HEK293T (cell line): ENCODE data around the gene CDT1.

Experiments used
- CTCF ChIA-PET: fragments of 350-600 bp; formaldehyde crosslinking; extraction: SDS; loops from one replicate; lab custom pipeline; 2021; ENCODE audit warnings: antibody characterized with exemption, inconsistent platforms; lab: Yijun Ruan, JAX
- POLR2A ChIA-PET: fragments of 350-600 bp; formaldehyde crosslinking; extraction: SDS; loops from one replicate; lab custom pipeline; 2020; ENCODE audit warnings: antibody characterized with exemption, inconsistent platforms; lab: Yijun Ruan, JAX
- DNase-seq: peaks from one replicate; pipeline ENCODE4 v3.0.0; 2012; ENCODE audit warnings: mixed read lengths; ENCODE audit errors: extremely low spot score
- ARNT ChIP-seq: fragments of 450-650 bp; IDR thresholded peaks from 2 replicates; pipeline ENCODE4 v1.6.1; 2017; ENCODE audit warnings: mild to moderate bottlenecking
- BHLHE40 ChIP-seq: fragments of 450-650 bp; IDR thresholded peaks from 2 replicates; pipeline ENCODE4 v1.6.1; 2016; ENCODE audit warnings: mild to moderate bottlenecking, moderate library complexity, borderline replicate concordance
- CTBP1 ChIP-seq: fragments of 450-650 bp; IDR thresholded peaks from 2 replicates; pipeline ENCODE4 v1.6.1; 2016; ENCODE audit warnings: borderline replicate concordance
- ELF4 ChIP-seq: fragments of 450-650 bp; IDR thresholded peaks from 2 replicates; pipeline ENCODE4 v1.6.1; 2017; ENCODE audit warnings: antibody characterized with exemption
- FOXA1 ChIP-seq: fragments of 450-650 bp; IDR thresholded peaks from 2 replicates; pipeline ENCODE4 v1.6.1; 2016; ENCODE audit warnings: mild to moderate bottlenecking
- FOXK2 ChIP-seq: fragments of 450-650 bp; IDR thresholded peaks from 2 replicates; pipeline ENCODE4 v1.6.1; 2016; ENCODE audit warnings: mild to moderate bottlenecking
- FOXM1 ChIP-seq: fragments of 450-650 bp; IDR thresholded peaks from 2 replicates; pipeline ENCODE4 v1.6.1; 2017; ENCODE audit warnings: mild to moderate bottlenecking, borderline replicate concordance
- HDGF ChIP-seq: fragments of 450-650 bp; IDR thresholded peaks from 2 replicates; pipeline ENCODE4 v1.6.1; 2017; ENCODE audit warnings: antibody characterized with exemption, borderline replicate concordance
- L3MBTL2 ChIP-seq: fragments of 450-650 bp; conservative IDR thresholded peaks from 2 replicates; pipeline ENCODE4 v1.6.1; 2016; ENCODE audit warnings: mild to moderate bottlenecking
- LEF1 ChIP-seq: fragments of 450-650 bp; IDR thresholded peaks from 2 replicates; pipeline ENCODE4 v1.6.1; 2017; ENCODE audit warnings: mild to moderate bottlenecking, borderline replicate concordance
- NFRKB ChIP-seq: fragments of 450-650 bp; IDR thresholded peaks from 2 replicates; pipeline ENCODE4 v1.6.1; 2016; ENCODE audit warnings: mild to moderate bottlenecking, moderate library complexity
- SP1 ChIP-seq: fragments of 450-650 bp; IDR thresholded peaks from 2 replicates; pipeline ENCODE4 v1.6.1; 2017
- SUZ12 ChIP-seq: fragments of 450-650 bp; IDR thresholded peaks from 2 replicates; pipeline ENCODE4 v1.6.1; 2016; ENCODE audit warnings: mild to moderate bottlenecking
- TARDBP ChIP-seq: fragments of 450-650 bp; IDR thresholded peaks from 2 replicates; pipeline ENCODE4 v1.6.1; 2016
- ZNF384 ChIP-seq: fragments of 450-650 bp; IDR thresholded peaks from 2 replicates; pipeline ENCODE4 v1.6.1; 2016
- TF ChIP-seq, protein P1 (sequence below): fragments of 450-650 bp; IDR thresholded peaks from 2 replicates; pipeline ENCODE4 v1.6.1; 2016

CDT1 gene

DNA sequence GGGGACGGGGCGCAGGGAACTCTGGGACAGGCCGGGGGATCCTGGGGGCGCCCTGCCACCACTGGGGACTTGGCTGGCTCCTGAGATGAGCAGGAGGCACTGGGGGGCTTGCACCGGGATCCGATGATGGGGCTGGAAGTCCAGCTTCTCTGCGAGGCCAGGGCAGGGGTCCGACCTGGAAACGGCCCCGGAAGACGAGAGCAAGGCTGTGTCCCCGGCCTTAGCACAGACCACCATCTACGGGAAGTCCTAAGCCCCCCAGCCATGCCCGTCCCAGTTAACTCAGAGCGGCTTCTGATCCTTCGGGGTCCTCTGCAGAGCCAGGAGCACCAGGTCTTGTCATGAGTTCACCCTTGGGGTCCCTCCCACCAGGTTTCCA is 573 bp downstream of the CDT1 start:
- ChIA-PET POLR2A (interaction anchor here (1.0 to 2.4 kb wide), 3 partner anchors 8 to 23 kb away, joined by 4 to 13 read pairs (median 5); partner anchors contain the start of gene APRT), CTCF (no interaction called here)
- TF ChIP-seq ZNF384 (no peak), FOXM1 (no peak), HDGF (no peak), ELF4 (no peak), NFRKB (no peak), LEF1 (no peak), TARDBP (no peak), FOXK2 (no peak), BHLHE40 (no peak), L3MBTL2 (no peak)
- TF ChIP-seq, protein P1, sequence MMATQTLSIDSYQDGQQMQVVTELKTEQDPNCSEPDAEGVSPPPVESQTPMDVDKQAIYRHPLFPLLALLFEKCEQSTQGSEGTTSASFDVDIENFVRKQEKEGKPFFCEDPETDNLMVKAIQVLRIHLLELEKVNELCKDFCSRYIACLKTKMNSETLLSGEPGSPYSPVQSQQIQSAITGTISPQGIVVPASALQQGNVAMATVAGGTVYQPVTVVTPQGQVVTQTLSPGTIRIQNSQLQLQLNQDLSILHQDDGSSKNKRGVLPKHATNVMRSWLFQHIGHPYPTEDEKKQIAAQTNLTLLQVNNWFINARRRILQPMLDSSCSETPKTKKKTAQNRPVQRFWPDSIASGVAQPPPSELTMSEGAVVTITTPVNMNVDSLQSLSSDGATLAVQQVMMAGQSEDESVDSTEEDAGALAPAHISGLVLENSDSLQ = no peak
- DNase-seq = no peak

DNA sequence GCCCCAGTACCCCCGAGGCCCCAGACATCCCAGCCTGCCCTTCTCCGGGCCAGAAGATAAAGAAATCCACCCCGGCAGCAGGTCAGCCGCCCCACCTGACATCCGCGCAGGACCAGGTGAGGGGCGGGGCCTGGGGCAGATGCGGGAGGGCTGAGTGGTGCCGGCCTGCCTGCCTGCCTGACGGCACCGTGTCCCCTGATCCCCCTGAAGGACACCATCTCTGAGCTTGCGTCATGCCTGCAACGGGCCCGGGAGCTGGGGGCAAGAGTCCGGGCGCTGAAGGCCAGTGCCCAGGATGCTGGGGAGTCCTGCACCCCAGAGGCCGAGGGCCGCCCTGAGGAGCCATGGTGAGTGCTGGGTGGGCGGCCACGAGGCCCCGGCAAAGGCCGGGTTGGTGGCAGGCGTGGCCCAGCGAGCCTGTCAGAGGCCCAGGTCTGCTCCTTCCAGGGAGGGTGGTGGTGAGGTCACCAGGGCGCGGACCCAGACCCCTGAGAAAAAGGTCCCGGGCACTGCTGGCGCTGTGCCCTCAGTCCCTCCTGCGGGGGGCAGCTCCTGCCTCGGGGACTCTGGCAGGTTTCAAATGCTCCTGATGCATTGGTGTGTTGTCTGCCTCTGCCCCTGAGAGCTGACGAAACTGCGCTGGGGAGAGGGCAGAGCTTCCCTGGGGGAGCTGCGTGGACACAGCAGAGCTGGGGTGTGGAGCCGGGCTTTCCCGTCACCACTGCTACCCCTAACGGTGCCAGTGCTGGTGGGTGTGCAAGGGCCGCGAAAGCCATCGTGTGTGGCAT is 1.2 kb downstream of the CDT1 start:
- ChIA-PET POLR2A (interaction anchor here (1.0 to 2.4 kb wide), 4 partner anchors 8 to 35 kb away, joined by 3 to 13 read pairs (median 4); partner anchors contain the start of gene APRT), CTCF (no interaction called here)
- DNase-seq = no peak
- TF ChIP-seq L3MBTL2 (0 out of 2 replicates have a peak, but pooled peaks have one; percentile 9), TARDBP (no peak), HDGF (peak; percentile 41; the same call in 1 of the 2 replicates), FOXA1 (no peak), ARNT (no peak)

DNA sequence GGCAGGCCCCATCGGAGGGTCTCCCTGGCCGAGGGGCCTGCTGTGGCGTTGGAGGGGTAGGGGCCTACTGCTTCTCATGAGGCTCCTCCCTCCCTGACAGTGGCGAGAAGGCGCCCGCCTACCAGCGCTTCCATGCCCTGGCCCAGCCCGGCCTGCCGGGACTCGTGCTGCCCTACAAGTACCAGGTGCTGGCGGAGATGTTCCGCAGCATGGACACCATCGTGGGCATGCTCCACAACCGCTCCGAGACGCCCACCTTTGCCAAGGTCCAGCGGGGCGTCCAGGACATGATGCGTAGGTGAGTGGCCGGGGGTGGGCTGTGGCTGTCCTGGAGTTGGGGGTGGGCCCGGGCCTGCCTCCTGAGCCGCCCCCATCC is 1.7 kb downstream of the CDT1 start:
- TF ChIP-seq ZNF384 (no peak), HDGF (no peak), ARNT (no peak), CTBP1 (no peak), NFRKB (no peak), FOXA1 (no peak), L3MBTL2 (no peak), SP1 (no peak), ELF4 (no peak), BHLHE40 (no peak), SUZ12 (no peak), FOXK2 (no peak), LEF1 (no peak), TARDBP (no peak), FOXM1 (no peak)
- TF ChIP-seq, protein P1 = no peak
- ChIA-PET POLR2A (interaction anchor here (1.1 to 1.2 kb wide), 2 partner anchors 18 to 36 kb away, joined by 3 to 5 read pairs; no protein-coding TSS in a partner anchor), CTCF (no interaction called here)
- no peak for DNase-seq

DNA sequence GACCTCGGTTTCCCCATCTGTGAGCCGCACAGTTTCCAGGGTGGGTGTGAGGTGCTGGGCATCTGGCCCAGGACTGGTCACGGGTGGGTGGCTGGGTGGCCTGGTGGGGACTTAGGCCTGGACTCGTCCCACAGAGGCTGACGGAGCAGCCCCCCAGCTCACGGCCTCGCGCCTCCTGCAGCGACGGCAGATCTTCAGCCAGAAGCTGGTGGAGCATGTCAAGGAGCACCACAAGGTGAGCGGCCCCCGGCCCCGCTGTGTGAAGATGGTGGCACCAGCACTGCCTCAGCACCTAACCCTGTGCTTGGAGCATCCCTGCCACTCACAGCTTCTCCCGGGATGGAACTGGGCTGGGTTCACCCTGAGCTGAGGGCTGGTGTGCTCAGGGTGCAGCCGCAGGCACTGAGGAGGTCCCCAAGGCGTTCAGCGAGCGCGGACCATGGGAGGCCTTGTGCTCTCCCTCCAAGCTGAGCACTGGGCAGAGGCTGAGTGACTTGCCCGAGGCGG is 2.4 kb downstream of the CDT1 start:
- CTCF ChIA-PET = no interaction called here
- no peak for DNase-seq
- TF ChIP-seq TARDBP = no peak
- no peak for TF ChIP-seq FOXM1
- no peak for TF ChIP-seq L3MBTL2
- no peak for TF ChIP-seq BHLHE40
- no peak for TF ChIP-seq LEF1
- no peak for TF ChIP-seq SUZ12
- no peak for TF ChIP-seq CTBP1
- POLR2A ChIA-PET = interaction anchor here (0.9 kb wide), 2 partner anchors 19 to 99 kb away, joined by 3 to 4 read pairs; no protein-coding TSS in a partner anchor

DNA sequence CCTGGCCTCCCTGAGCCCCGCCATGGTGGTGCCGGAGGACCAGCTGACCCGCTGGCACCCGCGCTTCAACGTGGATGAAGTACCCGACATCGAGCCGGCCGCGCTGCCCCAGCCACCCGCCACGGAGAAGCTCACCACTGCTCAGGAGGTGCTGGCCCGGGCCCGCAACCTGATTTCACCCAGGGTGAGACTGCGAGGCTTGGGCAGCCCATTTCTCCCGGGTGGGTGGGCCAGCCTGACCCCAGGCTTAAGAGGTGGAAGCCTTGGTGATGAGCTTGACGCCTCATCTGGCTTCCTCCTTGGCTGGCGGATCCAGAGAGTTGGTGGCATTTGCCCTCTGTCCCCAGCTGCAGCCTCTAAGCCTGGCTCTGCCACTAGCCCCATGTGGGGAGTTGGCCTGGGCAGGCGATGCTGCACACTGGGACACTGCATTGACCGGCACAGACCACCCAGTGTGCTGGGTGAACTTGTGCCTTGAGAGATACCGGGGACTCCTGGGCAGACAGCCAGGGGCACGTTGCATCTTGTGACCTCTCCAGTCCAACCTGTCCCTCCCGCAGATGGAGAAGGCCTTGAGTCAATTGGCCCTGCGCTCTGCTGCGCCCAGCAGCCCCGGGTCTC is 3.0 kb downstream of the CDT1 start:
- ChIA-PET POLR2A (interaction anchor here (0.9 kb wide), 2 partner anchors 19 to 100 kb away, joined by 3 to 4 read pairs; no protein-coding TSS in a partner anchor), CTCF (interaction anchor here (0.8 kb wide), 1 partner anchor 1112 kb away, joined by 3 read pairs; the partner anchor contains the start of gene MC1R)
- no peak for TF ChIP-seq LEF1
- TF ChIP-seq NFRKB = no peak
- no peak for TF ChIP-seq ZNF384
- no peak for TF ChIP-seq FOXK2
- TF ChIP-seq SUZ12 = no peak
- TF ChIP-seq FOXA1 = no peak
- no peak for TF ChIP-seq SP1
- no peak for TF ChIP-seq ARNT
- TF ChIP-seq HDGF = no peak
- TF ChIP-seq FOXM1 = no peak
- TF ChIP-seq ELF4 = no peak
- TF ChIP-seq, protein P1 = no peak
- TF ChIP-seq TARDBP = no peak
- TF ChIP-seq BHLHE40 = no peak
- no peak for TF ChIP-seq CTBP1
- no peak for TF ChIP-seq L3MBTL2
- DNase-seq = no peak
